Measurements from ENCODE around the gene C4orf36.

C4orf36 gene

GRCh38 chr4:86833615-86834014 lies 58.6 kb downstream of the C4orf36 start:
- no peak overlapping the region for H3K4me3 ChIP-seq (replicated peaks; ENCODE audit: low read depth, low read length)
- no peak for DNase-seq (ENCODE audit: extremely low read depth, low read depth)
- TF ChIP-seq CTCF (IDR thresholded peaks at IDR 0.05; ENCODE audit: low read depth, low read length, missing control alignments): no peak

GRCh38 chr4:86831262-86832130 lies 60.7 kb downstream of the C4orf36 start:
- TF ChIP-seq CTCF (IDR thresholded peaks at IDR 0.05; ENCODE audit: low read depth, low read length, missing control alignments): no peak
- no peak overlapping the region for H3K4me3 ChIP-seq (replicated peaks; ENCODE audit: low read depth, low read length)
- peak; percentile 91 for DNase-seq (ENCODE audit: extremely low read depth, low read depth)
